NCI-H446 (cell line): ENCODE results near the gene OXSR1.

Experiments used
- DNase-seq, 2 experiments: peaks; one replicate each; lab custom pipeline; 2025; lab: John Stamatoyannopoulos, UW

Gene OXSR1

GRCh38 chr3:38164952-38165721 lies at the start of gene OXSR1:
OXSR1 (plus strand) TSS chr3:38165537; CDS start chr3:38165877, 340 bp downstream.
- peak; percentile 93 to 97 for DNase-seq

GRCh38 chr3:38115645-38116427 lies 49.5 kb upstream of the OXSR1 start:
- DNase-seq = no peak

- no peak for DNase-seq
Measured at GRCh38 chr3:38116471-38117162, 48.7 kb upstream of the OXSR1 start.

GRCh38 chr3:38117163-38117716 lies 48.1 kb upstream of the OXSR1 start:
- DNase-seq = no peak

GRCh38 chr3:38117748-38118420 lies 47.5 kb upstream of the OXSR1 start:
- peak in 1 of 2 experiments; percentile 29 for DNase-seq

GRCh38 chr3:38118421-38119247 lies 46.7 kb upstream of the OXSR1 start:
- DNase-seq = no peak

GRCh38 chr3:38119248-38119544 lies 46.1 kb upstream of the OXSR1 start:
- DNase-seq = no peak

GRCh38 chr3:38119821-38120692 lies 45.3 kb upstream of the OXSR1 start:
- DNase-seq = no peak

GRCh38 chr3:38120693-38121450 lies 44.5 kb upstream of the OXSR1 start:
- DNase-seq = no peak

- DNase-seq = no peak
Measured at GRCh38 chr3:38121451-38121831, 43.9 kb upstream of the OXSR1 start.

- no peak for DNase-seq
Measured at GRCh38 chr3:38121832-38122461, 43.4 kb upstream of the OXSR1 start.

- no peak for DNase-seq
Measured at GRCh38 chr3:38122712-38123290, 42.5 kb upstream of the OXSR1 start.

- DNase-seq = no peak
Measured at GRCh38 chr3:38124324-38125122, 40.8 kb upstream of the OXSR1 start.

- DNase-seq = no peak
Measured at GRCh38 chr3:38125305-38126120, 39.8 kb upstream of the OXSR1 start.

- no peak for DNase-seq
Measured at GRCh38 chr3:38126121-38126892, 39.0 kb upstream of the OXSR1 start.
